ENCODE measurements around the gene WDPCP.
"Not testable (repeated sequence)": the region's sequence is repeated elsewhere in the genome, so short reads cannot be mapped to it uniquely, and the experiment has no call there.

Gene WDPCP

GRCh38 chr2:63092401-63092800 lies 495.9 kb downstream of the WDPCP start:
- DNase-seq: no peak

GRCh38 chr2:63086687-63087086 lies 501.6 kb downstream of the WDPCP start:
- DNase-seq: no peak

- DNase-seq: no peak
Observed at GRCh38 chr2:63081404-63081803, 506.9 kb downstream of the WDPCP start.

- DNase-seq: peak; percentile 66
Observed at GRCh38 chr2:63078852-63079606, 509.2 kb downstream of the WDPCP start.

- DNase-seq: not testable (repeated sequence)
Observed at GRCh38 chr2:63074399-63074798, 513.9 kb downstream of the WDPCP start.

- DNase-seq: no peak
Observed at GRCh38 chr2:63073994-63074393, 514.3 kb downstream of the WDPCP start.

- no peak for DNase-seq
Observed at GRCh38 chr2:63071664-63072063, 516.6 kb downstream of the WDPCP start.

Data from islet precursor cell (in vitro differentiated cells).